Pancreas (tissue), 10 donors: Measurements from ENCODE around the gene HHIPL1. TPM values are rescaled to one million over a fixed set of nuclear protein-coding genes. Genes with fewer than 3 reads are reported as not detected.

ENCODE experiments used
- ATAC-seq, 4 donors: fragments of 200-7000 bp; cut with Tn5 transposase; one replicate each; pipeline versions ENCODE4 v1.8.0 to v1.9.1; 2020; ENCODE audit warnings: mild to moderate bottlenecking in 4 of 4, moderate library complexity in 4 of 4
- DNase-seq, 6 donors: peaks; one replicate each; pipeline ENCODE4 v3.0.0-alpha.2; 2020
- FAIRE-seq: peaks from 2 replicates; lab custom pipeline; 2012; peaks lifted over from hg19 to GRCh38; lab: Jason Lieb, UNC
- H3K27ac ChIP-seq, 4 donors: fragments of 200-600 bp; sonication (generic); 1 replicate in 3 of 4; 2 replicates in 1 of 4; pipeline versions ENCODE4 v1.5.0 to v1.8.0; 2020
- H3K27me3 ChIP-seq, 4 donors: fragments of 200-600 bp; one replicate each; pipeline ENCODE4 v1.8.0; 2021
- H3K36me3 ChIP-seq, 3 donors: fragments of 200-600 bp; sonication (generic) in 1 of 3; one replicate each; pipeline versions ENCODE4 v1.5.0 to v1.8.0; 2020 to 2021
- H3K4me1 ChIP-seq, 3 donors: fragments of 200-600 bp; one replicate each; pipeline ENCODE4 v1.8.0; 2021
- H3K4me3 ChIP-seq, 4 donors: fragments of 200-600 bp; sonication (generic) in 2 of 4; one replicate each; pipeline versions ENCODE4 v1.5.0 to v1.8.0; 2020 to 2021
- H3K9me3 ChIP-seq, 4 donors: fragments of 200-600 bp; one replicate each; pipeline ENCODE4 v1.8.0; 2021
- CTCF ChIP-seq, 4 donors: fragments of 200-600 bp; sonication (generic) in 3 of 4; IDR thresholded peaks; one replicate each; pipeline versions ENCODE4 v1.5.0 to v1.8.0; 2021; ENCODE audit warnings: antibody characterized with exemption in 4 of 4
- WGBS, 2 donors: extraction: QIAGEN DNeasy Blood & Tissue Kit; methylation state at CpG; one replicate each; pipeline ENCODE4 v1.1.7; 2013; 5-methylcytosine and 5-hydroxymethylcytosine counted together
- intact Hi-C, 3 donors: fragments of 100-400 bp; cut with DNase I; formaldehyde crosslinking; loops; one replicate each; pipeline versions ENCODE4 v1.11.1 to v1.14.2; 2022
- polyA plus RNA-seq, 2 donors: library from polyadenylated mRNA; stranded (reverse); fragments of 200-250 nt; gene quantifications; one replicate each; pipeline ENCODE4 v1.2.3, GENCODE V29; 2013
- total RNA-seq, 6 donors: library from RNA; stranded (reverse); fragmentation: NEBNext Ultra II Directional in 4 of 6; extraction: Animal tissue kit (Norgen Biotek cat#: 25700) in 4 of 6; gene quantifications; one replicate each; pipeline versions ENCODE4 v1.2.1 to v1.2.4, GENCODE V29; 2021 to 2023
- donor health status: healthy with polysubstance abuse.
- donor health status: DM: no; HTN: no; CAD: no; lungs with moderate emphysema.
- donor health status: DM: no; HTN: no; CAD: no.
- donor health status: control.
- donor health status: control.
- donor health status: Bipolar disorder and iron deficiency.
- donor health status: DM: yes; HTN: yes; CAD: no.
- donor health status: DM: no; HTN: no; CAD: no.
- donor health status: DM: no; HTN: no; CAD: no.
- donor health status: DM: yes; HTN: yes; CAD: no.

The HHIPL1 gene
- total and polyA plus RNA-seq, 8 donors: 0.09 to 1.2 (median 0.23) TPM

GRCh38 chr14:99728981-99729451 lies 84.1 kb downstream of the HHIPL1 start:
- no peak for ATAC-seq
- no peak for TF ChIP-seq CTCF (IDR thresholded peaks at IDR 0.05)
- intact Hi-C loops: loop anchor here in 2 of 3 donors (5.0 kb wide), 1 partner anchor 158 kb away; no protein-coding TSS in a partner anchor

More at GRCh38 chr14:99728981-99729451, 84.1 kb downstream of the HHIPL1 start:
- no peaks in the 10 kb centered on the region for H3K9me3 ChIP-seq
- H3K36me3 ChIP-seq: no peaks in the 10 kb centered on the region
- H3K4me1 ChIP-seq: peaks cover 0 to 14% (median 0%) of the 10 kb centered on the region in 3 donors
- no peaks in the 10 kb centered on the region for H3K27me3 ChIP-seq
- H3K27ac ChIP-seq: no peak overlapping the region
- WGBS, 2 donors: 65 to 78% methylated on average over 4 of the region's 4 CpGs
- DNase-seq (peak in 3 of 6 donors; percentile 6 to 38 (median 7)), FAIRE-seq (no peak)
- H3K4me3 ChIP-seq: no peak overlapping the region

Other genes starting within 250 kb of the HHIPL1 start
- 10 to 100 TPM; 24.9 to 32.7 (median 28.3) TPM for gene SETD3, start 164.3 kb upstream of the HHIPL1 start, total RNA-seq
- 10 to 100 TPM; 14.0 to 24.5 TPM for gene SETD3, start 164.3 kb upstream of the HHIPL1 start, polyA plus RNA-seq
- gene CCNK, start 163.7 kb upstream of the HHIPL1 start, total RNA-seq: 10 to 100 TPM; 14.0 to 23.4 (median 16.1) TPM
- 10 to 100 TPM in 1 of 2 donors, 1 to 10 TPM in 1; 7.9 to 10.0 TPM for gene CCNK, start 163.7 kb upstream of the HHIPL1 start, polyA plus RNA-seq
- 10 to 100 TPM; 14.4 to 22.2 (median 17.6) TPM for gene CCDC85C, start 40.9 kb upstream of the HHIPL1 start, total RNA-seq
- gene CCDC85C, start 40.9 kb upstream of the HHIPL1 start, polyA plus RNA-seq: 10 to 100 TPM in 1 of 2 donors, 1 to 10 TPM in 1; 9.5 to 19.5 TPM
- gene CYP46A1, start 39.2 kb downstream of the HHIPL1 start, total RNA-seq: 1 to 10 TPM; 1.0 to 2.1 (median 1.7) TPM
- 1 to 10 TPM; 3.5 to 5.2 TPM for gene CYP46A1, start 39.2 kb downstream of the HHIPL1 start, polyA plus RNA-seq
- gene EML1, start 148.3 kb downstream of the HHIPL1 start, total RNA-seq: 10 to 100 TPM in 4 of 6 donors, 1 to 10 TPM in 2; 7.0 to 13.4 (median 11.6) TPM
- gene EML1, start 148.3 kb downstream of the HHIPL1 start, polyA plus RNA-seq: 1 to 10 TPM; 3.8 to 5.2 TPM